HG03575 (cell line): ENCODE results near the gene TIMM17A.

ENCODE experiments used
- ATAC-seq: cut with Tn5 transposase; IDR thresholded peaks from one replicate; pipeline ENCODE4 v1.9.1; 2021; ENCODE audit not compliant: unreplicated experiment, insufficient number of reproducible peaks, low FRiP score; ENCODE audit errors: extremely low read depth

The TIMM17A gene

DNA sequence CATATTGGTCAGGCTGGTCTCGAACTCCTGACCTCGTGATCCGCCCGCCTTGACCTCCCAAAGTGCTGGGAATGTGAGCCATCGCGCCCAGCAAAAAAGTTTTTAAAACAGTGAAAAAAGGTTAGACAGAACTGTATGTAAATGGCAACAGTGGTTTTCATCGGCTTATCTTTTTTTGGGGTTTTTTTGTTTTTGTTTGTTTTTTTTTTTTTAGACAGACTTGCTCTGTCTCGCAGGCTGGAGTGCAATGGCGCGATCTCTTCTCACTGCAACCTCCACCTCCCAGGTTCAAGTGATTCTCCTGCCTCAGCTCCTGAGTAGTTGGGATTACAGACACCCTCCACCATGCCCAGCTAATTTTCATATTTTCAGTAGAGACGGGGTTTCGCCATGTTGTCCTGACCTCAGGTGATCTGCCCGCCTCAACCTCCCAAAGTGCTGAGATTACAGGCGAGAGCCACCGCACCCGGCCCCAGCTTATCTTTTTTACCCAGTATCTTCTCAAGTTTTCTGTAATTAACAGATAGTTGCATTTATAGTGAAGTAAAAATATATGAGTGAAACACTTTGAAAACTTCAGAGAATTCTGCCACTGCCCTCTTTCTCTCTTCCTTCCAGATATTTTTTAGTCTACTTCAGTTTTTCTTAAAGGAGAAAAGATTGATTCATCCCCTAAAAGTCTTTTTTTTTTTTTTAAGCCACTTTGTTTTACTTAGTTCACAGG is 13.1 kb downstream of the TIMM17A start:
- ATAC-seq: no peak

GRCh38 chr1:201970334-201971159 is 15.2 kb downstream of the TIMM17A start:
- no peak for ATAC-seq

- ATAC-seq: no peak
Measured at GRCh38 chr1:201982082-201982622, 26.8 kb downstream of the TIMM17A start.

- no peak for ATAC-seq
Measured at GRCh38 chr1:201982623-201983379, 27.5 kb downstream of the TIMM17A start, which contains the start of gene RNPEP. RNPEP (plus strand) TSS chr1:201982648; CDS start chr1:201982667, 19 bp downstream.

- ATAC-seq: no peak
Measured at GRCh38 chr1:201983380-201983805, 28.1 kb downstream of the TIMM17A start.

DNA sequence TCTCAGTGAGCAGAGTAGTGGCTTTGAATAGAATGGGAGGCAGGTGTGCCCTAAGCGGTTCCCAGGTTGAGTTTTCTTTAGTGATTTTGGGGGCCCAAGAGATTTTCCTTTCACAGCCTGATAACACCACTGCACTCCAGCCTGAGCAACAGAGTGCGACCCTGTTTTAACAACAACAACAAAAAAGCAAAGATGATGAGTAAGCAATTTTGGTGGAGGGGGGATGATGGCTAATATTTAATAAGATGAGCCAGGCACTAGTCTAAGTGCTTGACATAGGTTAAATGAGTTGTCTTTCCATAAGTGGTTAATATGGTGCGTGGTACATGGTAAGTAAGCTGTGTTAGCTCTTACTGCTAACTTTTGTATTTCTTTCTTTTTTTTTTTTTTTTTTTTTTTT is 29.1 kb downstream of the TIMM17A start:
- no peak for ATAC-seq

- ATAC-seq: no peak
Measured at GRCh38 chr1:201985355-201985754, 30.1 kb downstream of the TIMM17A start.

DNA sequence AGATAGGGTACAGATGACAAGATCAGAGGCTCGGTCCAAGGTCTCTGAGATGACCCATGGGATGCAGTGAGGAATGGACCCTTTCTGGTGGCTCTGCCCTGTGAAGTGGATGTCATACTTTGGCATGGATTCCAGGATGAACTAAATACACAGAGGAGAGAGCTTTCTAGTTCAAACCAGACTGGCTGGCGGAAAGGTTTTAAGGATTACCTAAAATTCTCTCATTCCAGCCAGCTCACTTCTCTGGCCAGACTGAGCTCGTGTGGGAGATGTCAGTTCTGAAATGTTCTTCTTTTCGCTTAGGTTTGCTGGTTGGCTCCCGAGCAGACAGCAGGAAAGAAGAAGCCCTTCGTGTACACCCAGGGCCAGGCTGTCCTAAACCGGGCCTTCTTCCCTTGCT is 33.3 kb downstream of the TIMM17A start:
- ATAC-seq: no peak

DNA sequence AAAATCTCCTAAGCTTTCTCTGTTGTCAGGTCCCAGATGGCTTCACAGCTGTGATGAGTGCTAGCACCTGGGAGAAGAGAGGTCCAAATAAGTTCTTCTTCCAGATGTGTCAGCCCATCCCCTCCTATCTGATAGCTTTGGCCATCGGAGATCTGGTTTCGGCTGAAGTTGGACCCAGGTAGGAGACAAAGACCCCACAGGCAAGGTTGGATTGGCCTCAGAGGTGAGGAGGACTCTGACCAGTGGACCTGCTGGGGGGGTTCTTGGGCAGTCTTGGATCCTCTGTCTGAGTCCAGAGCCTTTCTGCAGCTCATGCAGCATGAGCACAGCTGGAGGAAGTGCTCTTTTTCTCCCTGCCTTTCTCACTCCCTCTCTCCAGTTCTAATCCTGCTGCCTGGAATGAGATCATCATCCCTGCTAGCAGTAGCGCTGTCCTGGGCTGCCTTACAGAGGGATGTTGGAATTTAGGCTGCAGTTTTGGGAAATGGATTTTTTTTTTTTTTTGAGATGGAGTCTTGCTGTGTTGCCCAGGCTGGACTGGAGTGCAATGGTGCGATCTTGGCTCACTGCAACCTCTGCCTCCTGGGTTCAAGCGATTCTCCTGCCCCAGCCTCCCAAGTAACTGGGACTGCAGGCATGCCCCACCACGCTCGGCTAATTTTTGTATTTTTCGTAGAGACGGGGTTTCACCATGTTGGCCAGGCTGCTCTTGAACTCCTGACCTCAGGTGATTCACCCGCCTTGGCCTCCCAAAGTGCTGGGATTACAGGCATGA is 34.2 kb downstream of the TIMM17A start:
- ATAC-seq: no peak

GRCh38 chr1:201990427-201990826 is 35.1 kb downstream of the TIMM17A start:
- ATAC-seq: no peak

DNA sequence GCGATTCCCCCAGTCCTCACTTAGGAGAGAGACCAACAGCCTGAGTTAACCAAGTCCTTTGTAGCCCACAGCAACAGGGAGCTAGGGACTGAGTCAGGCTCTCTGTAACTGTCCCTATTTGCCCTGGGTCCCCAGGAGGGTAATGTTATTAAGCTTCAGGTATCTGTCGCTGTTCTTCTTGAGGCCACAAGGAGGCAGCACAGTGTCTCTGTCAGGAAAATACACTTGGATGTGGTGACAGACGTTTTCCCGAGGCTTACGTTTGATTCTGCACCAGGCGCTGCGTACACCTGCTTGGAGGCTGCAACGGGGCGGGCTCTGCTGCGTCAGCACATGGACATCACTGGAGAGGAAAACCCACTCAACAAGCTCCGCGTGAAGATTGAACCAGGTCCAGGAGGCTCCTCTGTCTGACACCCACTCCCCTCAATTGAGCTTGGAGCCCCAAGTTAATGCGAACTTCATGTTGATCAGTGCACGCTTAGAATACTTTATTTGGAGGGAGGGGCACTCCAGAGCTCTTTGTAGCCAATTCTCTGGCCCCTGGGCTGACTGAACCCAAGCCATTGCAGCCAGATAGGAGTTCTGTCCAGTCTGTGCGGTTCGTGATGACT is 44.4 kb downstream of the TIMM17A start:
- no peak for ATAC-seq

- ATAC-seq: no peak
Measured at GRCh38 chr1:202002507-202002906, 47.2 kb downstream of the TIMM17A start.

GRCh38 chr1:202004711-202005110 is 49.4 kb downstream of the TIMM17A start:
- ATAC-seq: no peak

- no peak for ATAC-seq
Measured at GRCh38 chr1:202005958-202006357, 50.7 kb downstream of the TIMM17A start.

DNA sequence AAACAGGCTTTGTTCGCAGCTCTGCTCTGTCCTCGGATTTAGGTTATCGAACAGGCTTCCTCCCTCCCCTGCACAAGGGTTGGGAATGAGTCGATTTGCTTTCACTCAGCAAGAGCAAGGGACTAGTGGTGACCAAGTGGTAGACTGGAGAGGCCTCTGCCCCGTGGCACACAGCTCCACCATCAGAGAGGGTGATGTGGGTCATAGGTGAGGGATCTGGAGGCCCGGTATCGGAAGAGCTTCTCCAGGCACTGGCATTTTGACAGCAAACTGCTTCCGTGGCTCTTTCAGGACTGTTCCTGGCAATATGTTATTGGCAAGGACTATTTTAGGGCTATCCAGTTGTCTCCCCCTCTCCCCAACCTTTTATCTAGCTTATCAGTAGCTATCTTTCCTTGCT is 52.0 kb downstream of the TIMM17A start:
- ATAC-seq: no peak

GRCh38 chr1:202007805-202008489 is 52.6 kb downstream of the TIMM17A start:
- no peak for ATAC-seq

DNA sequence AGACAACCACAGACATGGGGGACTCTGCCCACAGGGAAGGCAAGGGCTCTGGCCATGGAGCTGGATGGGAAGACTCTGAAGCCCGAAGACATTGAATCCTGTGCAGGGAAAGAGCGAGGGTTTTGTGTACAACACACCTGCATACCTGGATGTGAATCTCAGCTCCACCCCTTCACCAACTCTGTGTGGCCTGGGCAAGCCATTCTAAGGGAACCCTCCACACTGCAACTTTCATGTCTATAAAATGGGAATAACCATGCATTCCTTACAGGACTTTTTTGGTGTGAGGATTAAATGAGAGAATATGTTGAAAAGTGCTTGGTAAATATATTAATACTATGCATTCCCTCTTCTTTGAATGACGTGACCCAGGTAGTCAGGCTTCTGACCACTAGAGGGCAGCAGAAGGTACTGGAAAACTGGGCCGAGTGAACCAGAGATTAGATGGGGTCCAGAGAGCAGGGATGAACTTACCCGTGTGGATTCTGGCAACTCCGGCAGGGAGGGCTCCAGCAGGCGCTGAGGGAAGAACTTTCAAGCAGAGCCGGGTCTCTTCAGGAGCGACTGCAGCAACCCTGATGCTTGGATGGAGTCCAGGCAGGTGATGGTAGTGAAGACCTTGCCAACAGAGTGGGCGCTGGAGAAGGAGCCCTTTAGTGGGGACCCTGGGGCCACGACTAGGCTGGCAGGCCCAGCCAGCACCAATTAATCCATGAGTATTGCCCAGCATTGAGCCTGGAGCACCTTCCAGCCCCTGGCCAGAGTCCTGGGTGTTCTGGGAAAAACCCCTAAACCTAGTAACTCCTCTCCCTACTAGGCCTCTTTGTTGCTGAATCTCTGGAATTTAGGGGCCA is 54.2 kb downstream of the TIMM17A start:
- ATAC-seq: no peak
